ENCODE data around the gene GPR35. TPM values are rescaled to one million over a fixed set of nuclear protein-coding genes. Genes with fewer than 3 reads are reported as not detected.
A peak's percentile ranks its signal among the peaks of the same experiment; 100 is the strongest.

The GPR35 gene
- polyA plus RNA-seq (ENCODE audit: insufficient read length in 4 of 4), result 1 to 10 TPM; 1.5 to 1.9 (median 1.6) TPM

- no peak for DNase-seq (ENCODE audit: low read depth in 4 of 4, low spot score in 3 of 4)
These were observed at the start of gene GPR35 for GRCh38 chr2:240624950-240625621. TSS of gene GPR35 (plus strand) at chr2:240625480. CDS start at chr2:240629953, 4,473 bp downstream.

GRCh38 chr2:240576036-240576435 is 49.2 kb upstream of the GPR35 start:
- DNase-seq (ENCODE audit: low read depth in 4 of 4, low spot score in 3 of 4), result no peak

GRCh38 chr2:240576436-240577205 is 48.7 kb upstream of the GPR35 start:
- DNase-seq (ENCODE audit: low read depth in 4 of 4, low spot score in 3 of 4), result no peak

- no peak for DNase-seq (ENCODE audit: low read depth in 4 of 4, low spot score in 3 of 4)
These were observed 47.8 kb upstream of the GPR35 start for GRCh38 chr2:240577281-240578109.

- no peak for DNase-seq (ENCODE audit: low read depth in 4 of 4, low spot score in 3 of 4)
These were observed 47.2 kb upstream of the GPR35 start for GRCh38 chr2:240578110-240578450.

- no peak for DNase-seq (ENCODE audit: low read depth in 4 of 4, low spot score in 3 of 4)
These were observed 46.8 kb upstream of the GPR35 start for GRCh38 chr2:240578488-240578887.

GRCh38 chr2:240579071-240579762 is 46.1 kb upstream of the GPR35 start:
- no peak for DNase-seq (ENCODE audit: low read depth in 4 of 4, low spot score in 3 of 4)

GRCh38 chr2:240579771-240580614 is 45.3 kb upstream of the GPR35 start:
- DNase-seq (ENCODE audit: low read depth in 4 of 4, low spot score in 3 of 4), result no peak

GRCh38 chr2:240581811-240582210 is 43.5 kb upstream of the GPR35 start:
- DNase-seq (ENCODE audit: low read depth in 4 of 4, low spot score in 3 of 4), result no peak

- no peak for DNase-seq (ENCODE audit: low read depth in 4 of 4, low spot score in 3 of 4)
These were observed 42.5 kb upstream of the GPR35 start for GRCh38 chr2:240582781-240583180.

GRCh38 chr2:240583774-240584173 is 41.5 kb upstream of the GPR35 start:
- no peak for DNase-seq (ENCODE audit: low read depth in 4 of 4, low spot score in 3 of 4)

- DNase-seq (ENCODE audit: low read depth in 4 of 4, low spot score in 3 of 4), result no peak
These were observed 40.7 kb upstream of the GPR35 start for GRCh38 chr2:240584486-240585031.

- DNase-seq (ENCODE audit: low read depth in 4 of 4, low spot score in 3 of 4), result no peak
These were observed 40.2 kb upstream of the GPR35 start for GRCh38 chr2:240585101-240585500.

GRCh38 chr2:240585681-240586197 is 39.5 kb upstream of the GPR35 start:
- no peak for DNase-seq (ENCODE audit: low read depth in 4 of 4, low spot score in 3 of 4)

GRCh38 chr2:240586198-240586918 is 38.9 kb upstream of the GPR35 start, which contains the start of gene CAPN10:
TSS of gene CAPN10 (plus strand) at chr2:240586734. CDS start at chr2:240586912, 178 bp downstream.
- DNase-seq (ENCODE audit: low read depth in 4 of 4, low spot score in 3 of 4), result peak; percentile 88 to 94 (median 92)

GRCh38 chr2:240586919-240587800 is 38.1 kb upstream of the GPR35 start:
- no peak for DNase-seq (ENCODE audit: low read depth in 4 of 4, low spot score in 3 of 4)

GRCh38 chr2:240588006-240588655 is 37.1 kb upstream of the GPR35 start:
- no peak for DNase-seq (ENCODE audit: low read depth in 4 of 4, low spot score in 3 of 4)
